CD14-positive monocyte (primary cell): Measurements from ENCODE around the gene SCAMP5. TPM values are rescaled to one million over a fixed set of nuclear protein-coding genes. Genes with fewer than 3 reads are reported as not detected.

Experiments used
- DNase-seq, 3 donors: peaks; one replicate each; pipeline ENCODE4 v3.0.0-alpha.2; 2011 to 2022
- H2AFZ ChIP-seq: 2 replicates; pipeline ENCODE4 v1.6.0; 2012; ENCODE audit warnings: mild to moderate bottlenecking, low read depth, low read length, inconsistent platforms; ENCODE audit not compliant: insufficient read depth, poor library complexity, severe bottlenecking
- H3K27ac ChIP-seq, 2 donors: 1 replicate in 1 of 2; 2 replicates in 1 of 2; pipeline ENCODE4 v1.5.1; 2012 to 2013; ENCODE audit warnings: low read length in 2 of 2, control low read depth in 1 of 2, inconsistent platforms in 1 of 2, low read depth in 1 of 2, mild to moderate bottlenecking in 1 of 2
- H3K27me3 ChIP-seq, 2 donors: one replicate each; pipeline versions ENCODE4 v1.6.0 to v1.6.1; 2011 to 2013; ENCODE audit warnings: low read length in 2 of 2; ENCODE audit not compliant: control insufficient read depth in 2 of 2, insufficient read depth in 2 of 2
- H3K36me3 ChIP-seq, 2 donors: replicated peaks in 1 of 2; 1 replicate in 1 of 2; 2 replicates in 1 of 2; pipeline versions ENCODE4 v1.5.1 to v1.6.1; 2012 to 2013; ENCODE audit warnings: low read length in 2 of 2, control low read depth in 1 of 2, inconsistent platforms in 1 of 2, mild to moderate bottlenecking in 1 of 2; ENCODE audit not compliant: insufficient read depth in 2 of 2, control insufficient read depth in 1 of 2
- H3K4me1 ChIP-seq, 2 donors: 1 replicate in 1 of 2; 2 replicates in 1 of 2; pipeline versions ENCODE4 v1.5.1 to v1.6.1; 2012 to 2013; ENCODE audit warnings: low read length in 2 of 2, control low read depth in 1 of 2, inconsistent platforms in 1 of 2, mild to moderate bottlenecking in 1 of 2, moderate library complexity in 1 of 2; ENCODE audit not compliant: insufficient read depth in 2 of 2, control insufficient read depth in 1 of 2
- H3K4me2 ChIP-seq: replicated peaks from 2 replicates; pipeline ENCODE3; 2012; ENCODE audit warnings: low read length, moderate library complexity, mild to moderate bottlenecking; ENCODE audit not compliant: poor library complexity, severe bottlenecking; ENCODE audit errors: extremely low read depth
- H3K4me3 ChIP-seq, 3 experiments: fragments of 200-600 bp in 1 of 3; sonication (generic) in 1 of 3; replicated peaks in 1 of 3; 1 replicate in 2 of 3; 2 replicates in 1 of 3; pipeline ENCODE4 v1.5.1; 2011 to 2013; ENCODE audit warnings: low read length in 3 of 3, mild to moderate bottlenecking in 3 of 3, control low read depth in 2 of 3, low read depth in 2 of 3, inconsistent platforms in 1 of 3, moderate library complexity in 1 of 3
- H3K79me2 ChIP-seq: 2 replicates; pipeline ENCODE4 v1.6.0; 2012; ENCODE audit warnings: mild to moderate bottlenecking, control low read depth, inconsistent platforms, low read length, moderate library complexity; ENCODE audit not compliant: insufficient read depth
- H3K9ac ChIP-seq: 2 replicates; pipeline ENCODE4 v1.6.0; 2017; ENCODE audit warnings: low read length, mild to moderate bottlenecking; ENCODE audit not compliant: insufficient read depth, poor library complexity, severe bottlenecking
- H3K9me3 ChIP-seq, 2 donors: replicated peaks in 1 of 2; 1 replicate in 1 of 2; 2 replicates in 1 of 2; pipeline versions ENCODE4 v1.5.1 to v1.6.1; 2012 to 2013; ENCODE audit warnings: low read length in 2 of 2, control low read depth in 1 of 2; ENCODE audit not compliant: control insufficient read depth in 1 of 2, insufficient read depth in 1 of 2
- H4K20me1 ChIP-seq: 2 replicates; pipeline ENCODE4 v1.6.0; 2012; ENCODE audit warnings: mild to moderate bottlenecking, low read length, control low read depth, moderate library complexity; ENCODE audit not compliant: insufficient read depth
- H3K27ac Mint-ChIP-seq, 7 donors: one replicate each; pipeline ENCODE4 v1.8.0; 2020; ENCODE audit warnings: mild to moderate bottlenecking in 7 of 7, mixed read lengths in 7 of 7, moderate library complexity in 6 of 7, inconsistent platforms in 2 of 7
- H3K27me3 Mint-ChIP-seq, 3 donors: one replicate each; pipeline ENCODE4 v1.8.0; 2021 to 2022; ENCODE audit warnings: low read depth in 3 of 3, mild to moderate bottlenecking in 3 of 3, mixed read lengths in 3 of 3, moderate library complexity in 3 of 3, inconsistent platforms in 1 of 3
- H3K36me3 Mint-ChIP-seq, 2 donors: one replicate each; pipeline ENCODE4 v1.8.0; 2020; ENCODE audit warnings: mixed read lengths in 2 of 2, inconsistent platforms in 1 of 2, mild to moderate bottlenecking in 1 of 2
- H3K4me1 Mint-ChIP-seq: one replicate; pipeline ENCODE4 v1.8.0; 2020; ENCODE audit warnings: mild to moderate bottlenecking, mixed read lengths
- H3K4me3 Mint-ChIP-seq, 2 donors: one replicate each; pipeline ENCODE4 v1.8.0; 2020; ENCODE audit warnings: mild to moderate bottlenecking in 2 of 2, mixed read lengths in 2 of 2, moderate library complexity in 1 of 2
- H3K9me3 Mint-ChIP-seq, 7 donors: one replicate each; pipeline ENCODE4 v1.8.0; 2020 to 2022; ENCODE audit warnings: mixed read lengths in 7 of 7, mild to moderate bottlenecking in 6 of 7, moderate library complexity in 6 of 7, inconsistent platforms in 2 of 7
- CTCF ChIP-seq: fragments of 200-600 bp; IDR thresholded peaks from one replicate; pipeline ENCODE4 v1.8.0; 2022; ENCODE audit warnings: antibody characterized with exemption, mild to moderate bottlenecking
- WGBS: methylation state at CpG from one replicate; pipeline ENCODE4 v1.1.5; 2013; ENCODE audit warnings: missing lambda C conversion rate; ENCODE audit not compliant: insufficient coverage; 5-methylcytosine and 5-hydroxymethylcytosine counted together
- intact Hi-C, 2 donors: fragments of 100-400 bp; cut with micrococcal nuclease; formaldehyde crosslinking; loops; one replicate each; pipeline versions ENCODE4 v1.15.0 to v1.15.1; 2023
- polyA plus RNA-seq, 3 donors: library from polyadenylated mRNA; depleted of rRNA in 1 of 3; unstranded in 2 of 3; stranded (reverse) in 1 of 3; fragments of 300-500 nt in 2 of 3; fragments of >200 nt in 1 of 3; fragmentation: Illumina TruSeq in 2 of 3; gene quantifications; 1 replicate in 2 of 3; 2 replicates in 1 of 3; pipeline ENCODE4 v1.2.3, GENCODE V29; 2012 to 2021

SCAMP5 gene
- polyA plus RNA-seq, 3 donors, result 0.08 to 0.32 TPM; not detected in 1

GRCh38 chr15:75007216-75007615 is 11.9 kb downstream of the SCAMP5 start:
- no peak overlapping the region for H3K4me3 ChIP-seq
- intact Hi-C loops, result no loop called here

GRCh38 chr15:75008221-75008625 is 12.9 kb downstream of the SCAMP5 start:
- peak overlapping the region; percentile 36 for H3K9ac ChIP-seq
- Mint-ChIP-seq H3K4me3 (peak overlapping the region; percentile 55 to 82), H3K9me3 (peaks cover 0 to 1% (median 0%) of the 10 kb centered on the region in 7 donors), H3K4me1 (peaks cover 37% of the 10 kb centered on the region), H3K27me3 (peaks cover 0 to 7% (median 0%) of the 10 kb centered on the region in 3 donors), H3K27ac (peak overlapping the region; percentile 60 to 88 (median 80)), H3K36me3 (no peaks in the 10 kb centered on the region)
- TF ChIP-seq CTCF, result no peak
- no peaks in the 10 kb centered on the region for H3K27me3 ChIP-seq
- DNase-seq, result peak in 2 of 3 donors; percentile 40 to 42
- intact Hi-C loops, result no loop called here
- H3K27ac ChIP-seq, result peak overlapping the region; percentile 17 to 59
- H3K9me3 ChIP-seq, result no peaks in the 10 kb centered on the region
- no peak overlapping the region for H2AFZ ChIP-seq
- no CpG with 5 or more reads among the region's 5 CpGs for WGBS
- H3K4me3 ChIP-seq, result peak overlapping the region in 1 of 3 experiments; percentile 63
- H4K20me1 ChIP-seq, result no peaks in the 10 kb centered on the region
- peak overlapping the region; percentile 67 for H3K4me2 ChIP-seq
- H3K79me2 ChIP-seq, result no peaks in the 10 kb centered on the region
- H3K4me1 ChIP-seq, result peaks cover 26 to 32% of the 10 kb centered on the region in 2 donors
- no peaks in the 10 kb centered on the region for H3K36me3 ChIP-seq

More at GRCh38 chr15:75007216-75007615, 11.9 kb downstream of the SCAMP5 start:
- H3K27me3 ChIP-seq, result no peaks in the 10 kb centered on the region
- no peak for DNase-seq
- H3K27ac Mint-ChIP-seq, result peak overlapping the region in 2 of 7 donors; percentile 65 to 80
- no peak for TF ChIP-seq CTCF
- H3K36me3 ChIP-seq, result no peaks in the 10 kb centered on the region
- H3K4me2 ChIP-seq, result no peak overlapping the region
- H3K79me2 ChIP-seq, result no peaks in the 10 kb centered on the region
- H3K36me3 Mint-ChIP-seq, result no peaks in the 10 kb centered on the region
- H3K9me3 Mint-ChIP-seq, result peaks cover 0 to 1% (median 0%) of the 10 kb centered on the region in 7 donors
- no peak overlapping the region for H2AFZ ChIP-seq
- peaks cover 35% of the 10 kb centered on the region for H3K4me1 Mint-ChIP-seq
- WGBS, result 48% methylated on average over 8 of the region's 13 CpGs
- peak overlapping the region in 1 of 2 donors; percentile 32 for H3K4me3 Mint-ChIP-seq
- no peaks in the 10 kb centered on the region for H4K20me1 ChIP-seq
- H3K9me3 ChIP-seq, result no peaks in the 10 kb centered on the region
- peaks cover 0 to 8% (median 0%) of the 10 kb centered on the region in 3 donors for H3K27me3 Mint-ChIP-seq
- H3K27ac ChIP-seq, result peak overlapping the region in 1 of 2 donors; percentile 13
- no peak overlapping the region for H3K9ac ChIP-seq
- H3K4me1 ChIP-seq, result peaks cover 26 to 32% of the 10 kb centered on the region in 2 donors
